NCI-H526 (cell line): ENCODE data around the gene DOCK6.
"Not testable (repeated sequence)": the region's sequence is repeated elsewhere in the genome, so short reads cannot be mapped to it uniquely, and the experiment has no call there.

ENCODE experiments used
- DNase-seq, 2 experiments: peaks; one replicate each; lab custom pipeline; 2025; lab: John Stamatoyannopoulos, UW

The DOCK6 gene

GRCh38 chr19:11173516-11174155 is 88.7 kb downstream of the DOCK6 start:
- no peak for DNase-seq

- DNase-seq, result no peak
Measured at GRCh38 chr19:11172576-11172975, 89.7 kb downstream of the DOCK6 start.

GRCh38 chr19:11171144-11171543 is 91.2 kb downstream of the DOCK6 start:
- DNase-seq, result no peak

GRCh38 chr19:11169896-11170678 is 92.2 kb downstream of the DOCK6 start:
- DNase-seq, result no peak

- no peak for DNase-seq
Measured at GRCh38 chr19:11168568-11168967, 93.8 kb downstream of the DOCK6 start.

GRCh38 chr19:11166281-11167142 is 95.8 kb downstream of the DOCK6 start:
- no peak for DNase-seq

GRCh38 chr19:11165486-11166030 is 96.8 kb downstream of the DOCK6 start:
- no peak for DNase-seq

GRCh38 chr19:11164879-11165406 is 97.4 kb downstream of the DOCK6 start:
- DNase-seq, result no peak

- no peak for DNase-seq
Measured at GRCh38 chr19:11164296-11164695, 98.0 kb downstream of the DOCK6 start.

- DNase-seq, result not testable (repeated sequence)
Measured at GRCh38 chr19:11160440-11160768, 101.9 kb downstream of the DOCK6 start.

- DNase-seq, result no peak
Measured at GRCh38 chr19:11159598-11160439, 102.5 kb downstream of the DOCK6 start.

GRCh38 chr19:11155373-11156120 is 106.8 kb downstream of the DOCK6 start, which contains the start of gene SPC24:
SPC24 (minus strand) TSS chr19:11155782; CDS start chr19:11155776, 6 bp downstream.
- DNase-seq, result peak; percentile 94 to 96

GRCh38 chr19:11154683-11155047 is 107.7 kb downstream of the DOCK6 start:
- DNase-seq, result no peak

GRCh38 chr19:11152318-11153062 is 109.8 kb downstream of the DOCK6 start:
- DNase-seq, result no peak

- no peak for DNase-seq
Measured at GRCh38 chr19:11151181-11151580, 111.1 kb downstream of the DOCK6 start.
